Measurements from ENCODE around the gene NTN1. TPM values are rescaled to one million over a fixed set of nuclear protein-coding genes. Genes with fewer than 3 reads are reported as not detected.

Gene NTN1
- polyA plus RNA-seq, 3 donors = 0.03 to 0.04 TPM; not detected in 1

- H3K27ac Mint-ChIP-seq = no peak overlapping the region
- peaks cover 22 to 42% (median 30%) of the 10 kb centered on the region in 3 donors for H3K27me3 Mint-ChIP-seq (ENCODE audit: low read depth in 3 of 3)
- Histone ChIP-seq H2AFZ (ENCODE audit: insufficient read depth, low read depth, low read length, poor library complexity, severe bottlenecking) (no peak overlapping the region), H3K9me3 (replicated peaks in 1 of 2; ENCODE audit: control insufficient read depth in 1 of 2, insufficient read depth in 1 of 2, low read length in 2 of 2) (no peaks in the 10 kb centered on the region), H3K4me3 (replicated peaks in 1 of 3; ENCODE audit: low read depth in 2 of 3, low read length in 3 of 3) (no peak overlapping the region), H3K4me1 (ENCODE audit: control insufficient read depth in 1 of 2, insufficient read depth in 2 of 2, low read length in 2 of 2) (no peaks in the 10 kb centered on the region), H3K27ac (ENCODE audit: low read depth in 1 of 2, low read length in 2 of 2) (no peak overlapping the region), H4K20me1 (ENCODE audit: insufficient read depth, low read length) (no peaks in the 10 kb centered on the region), H3K9ac (ENCODE audit: insufficient read depth, low read length, poor library complexity, severe bottlenecking) (no peak overlapping the region), H3K4me2 (replicated peaks; ENCODE audit: extremely low read depth, low read length, poor library complexity, severe bottlenecking) (no peak overlapping the region), H3K79me2 (ENCODE audit: insufficient read depth, low read length) (no peaks in the 10 kb centered on the region), H3K36me3 (replicated peaks in 1 of 2; ENCODE audit: control insufficient read depth in 1 of 2, insufficient read depth in 2 of 2, low read length in 2 of 2) (no peaks in the 10 kb centered on the region), H3K27me3 (ENCODE audit: control insufficient read depth in 2 of 2, insufficient read depth in 2 of 2, low read length in 2 of 2) (peaks cover 4 to 26% of the 10 kb centered on the region in 2 donors)
- no peak for DNase-seq
- WGBS (ENCODE audit: insufficient coverage) = 86% methylated on average over 6 of the region's 6 CpGs
- no peaks in the 10 kb centered on the region for H3K4me1 Mint-ChIP-seq
- no peaks in the 10 kb centered on the region for H3K36me3 Mint-ChIP-seq
- intact Hi-C loops (cut with micrococcal nuclease) = no loop called here
- H3K4me3 Mint-ChIP-seq = no peak overlapping the region
- H3K9me3 Mint-ChIP-seq = peaks cover 0 to 3% (median 0%) of the 10 kb centered on the region in 7 donors
- no peak for TF ChIP-seq CTCF (IDR thresholded peaks at IDR 0.05)
Observed at GRCh38 chr17:9232155-9232475, 210.8 kb downstream of the NTN1 start.

- no peak overlapping the region for H3K4me3 Mint-ChIP-seq
- no peaks in the 10 kb centered on the region for H3K36me3 Mint-ChIP-seq
- H3K27ac Mint-ChIP-seq = no peak overlapping the region
- no peak for TF ChIP-seq CTCF (IDR thresholded peaks at IDR 0.05)
- Histone ChIP-seq H3K27ac (ENCODE audit: low read depth in 1 of 2, low read length in 2 of 2) (no peak overlapping the region), H3K27me3 (ENCODE audit: control insufficient read depth in 2 of 2, insufficient read depth in 2 of 2, low read length in 2 of 2) (peaks cover 4 to 26% of the 10 kb centered on the region in 2 donors), H3K4me2 (replicated peaks; ENCODE audit: extremely low read depth, low read length, poor library complexity, severe bottlenecking) (no peak overlapping the region), H2AFZ (ENCODE audit: insufficient read depth, low read depth, low read length, poor library complexity, severe bottlenecking) (no peak overlapping the region), H3K9me3 (replicated peaks in 1 of 2; ENCODE audit: control insufficient read depth in 1 of 2, insufficient read depth in 1 of 2, low read length in 2 of 2) (no peaks in the 10 kb centered on the region), H3K79me2 (ENCODE audit: insufficient read depth, low read length) (no peaks in the 10 kb centered on the region), H3K4me3 (replicated peaks in 1 of 3; ENCODE audit: low read depth in 2 of 3, low read length in 3 of 3) (no peak overlapping the region), H3K9ac (ENCODE audit: insufficient read depth, low read length, poor library complexity, severe bottlenecking) (no peak overlapping the region), H4K20me1 (ENCODE audit: insufficient read depth, low read length) (no peaks in the 10 kb centered on the region), H3K36me3 (replicated peaks in 1 of 2; ENCODE audit: control insufficient read depth in 1 of 2, insufficient read depth in 2 of 2, low read length in 2 of 2) (no peaks in the 10 kb centered on the region), H3K4me1 (ENCODE audit: control insufficient read depth in 1 of 2, insufficient read depth in 2 of 2, low read length in 2 of 2) (no peaks in the 10 kb centered on the region)
- 11% methylated on average over 17 of the region's 22 CpGs for WGBS (ENCODE audit: insufficient coverage)
- peaks cover 22 to 42% (median 30%) of the 10 kb centered on the region in 3 donors for H3K27me3 Mint-ChIP-seq (ENCODE audit: low read depth in 3 of 3)
- intact Hi-C loops (cut with micrococcal nuclease) = no loop called here
- peaks cover 0 to 3% (median 0%) of the 10 kb centered on the region in 7 donors for H3K9me3 Mint-ChIP-seq
- no peaks in the 10 kb centered on the region for H3K4me1 Mint-ChIP-seq
- DNase-seq = no peak
Observed at GRCh38 chr17:9232591-9233270, 211.4 kb downstream of the NTN1 start.
